ENCODE data around the gene ZBTB20. TPM values are rescaled to one million over a fixed set of nuclear protein-coding genes. Genes with fewer than 3 reads are reported as not detected.

The ZBTB20 gene
- total and polyA plus RNA-seq, 2 donors (not counting 1 experiment from before 2014, with no cell fraction given): 4.0 to 22.5 TPM

DNA sequence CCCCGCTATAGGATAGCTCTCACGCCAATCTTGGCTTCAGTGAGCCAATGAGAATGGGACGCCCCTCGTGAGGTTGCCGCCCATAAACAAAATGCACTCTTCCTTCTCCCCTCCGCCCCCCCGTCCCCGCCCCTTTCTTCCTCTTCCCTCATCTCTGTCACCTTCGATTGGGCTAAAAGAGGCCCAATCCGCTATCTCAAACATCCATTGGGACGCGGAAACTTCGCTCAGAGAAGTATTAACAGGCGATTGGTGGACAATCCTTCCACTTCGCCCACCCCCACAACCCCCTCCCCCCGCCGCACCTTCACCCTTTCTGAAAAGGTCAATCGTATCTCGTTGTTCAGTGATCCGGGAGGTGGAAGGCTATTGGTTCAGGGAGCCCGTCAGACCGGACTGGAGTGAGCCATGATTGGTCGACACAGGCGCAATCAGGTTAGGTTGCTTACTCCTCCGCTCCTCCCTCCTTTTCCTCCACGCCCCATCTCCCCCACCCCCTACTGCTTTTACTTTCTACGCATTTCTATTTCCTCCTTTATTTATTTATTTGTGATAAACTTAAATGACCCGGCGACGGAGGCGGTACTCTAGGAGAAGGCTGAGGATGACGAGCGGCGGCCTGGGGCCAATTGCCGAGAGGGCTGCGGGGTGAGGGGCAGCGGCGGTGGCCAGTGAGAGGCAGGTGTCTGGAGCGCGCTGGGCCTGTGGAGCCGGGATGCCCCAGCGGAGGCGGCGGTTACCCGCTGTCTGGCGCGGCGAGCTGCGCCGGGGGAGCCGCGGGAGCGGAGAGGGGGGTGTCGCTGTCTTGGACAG lies 447 bp upstream of the ZBTB20 start:
- H3K4me2 ChIP-seq (ENCODE audit: extremely low read depth, insufficient read depth, low read length): peak overlapping the region; percentile 73
- H3K4me3 ChIP-seq (replicated peaks in 1 of 4; ENCODE audit: control extremely low read depth in 1 of 4, insufficient read depth in 1 of 4, low read depth in 3 of 4, low read length in 4 of 4): peak overlapping the region; percentile 61 to 82 (median 70)
- no peaks in the 10 kb centered on the region for H3K36me3 ChIP-seq (ENCODE audit: control insufficient read depth, insufficient read depth, low read length)
- H3K9me3 ChIP-seq (ENCODE audit: control insufficient read depth, insufficient read depth, low read depth, low read length): no peaks in the 10 kb centered on the region
- H3K4me1 ChIP-seq (ENCODE audit: control insufficient read depth, extremely low read depth, insufficient read depth, low read length): no peaks in the 10 kb centered on the region
- TF ChIP-seq, protein P1, sequence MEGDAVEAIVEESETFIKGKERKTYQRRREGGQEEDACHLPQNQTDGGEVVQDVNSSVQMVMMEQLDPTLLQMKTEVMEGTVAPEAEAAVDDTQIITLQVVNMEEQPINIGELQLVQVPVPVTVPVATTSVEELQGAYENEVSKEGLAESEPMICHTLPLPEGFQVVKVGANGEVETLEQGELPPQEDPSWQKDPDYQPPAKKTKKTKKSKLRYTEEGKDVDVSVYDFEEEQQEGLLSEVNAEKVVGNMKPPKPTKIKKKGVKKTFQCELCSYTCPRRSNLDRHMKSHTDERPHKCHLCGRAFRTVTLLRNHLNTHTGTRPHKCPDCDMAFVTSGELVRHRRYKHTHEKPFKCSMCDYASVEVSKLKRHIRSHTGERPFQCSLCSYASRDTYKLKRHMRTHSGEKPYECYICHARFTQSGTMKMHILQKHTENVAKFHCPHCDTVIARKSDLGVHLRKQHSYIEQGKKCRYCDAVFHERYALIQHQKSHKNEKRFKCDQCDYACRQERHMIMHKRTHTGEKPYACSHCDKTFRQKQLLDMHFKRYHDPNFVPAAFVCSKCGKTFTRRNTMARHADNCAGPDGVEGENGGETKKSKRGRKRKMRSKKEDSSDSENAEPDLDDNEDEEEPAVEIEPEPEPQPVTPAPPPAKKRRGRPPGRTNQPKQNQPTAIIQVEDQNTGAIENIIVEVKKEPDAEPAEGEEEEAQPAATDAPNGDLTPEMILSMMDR (conservative IDR thresholded peaks at IDR 0.05 in 1 of 2, IDR thresholded peaks at IDR 0.05 in 1 of 2; ENCODE audit: low read depth in 1 of 2, low read length in 2 of 2): no peak
- no peak for TF ChIP-seq EZH2 (IDR thresholded peaks at IDR 0.05; ENCODE audit: low read length, missing control alignments)
- H2AFZ ChIP-seq (ENCODE audit: low read length): peak overlapping the region; percentile 76
- no peaks in the 10 kb centered on the region for H4K20me1 ChIP-seq (ENCODE audit: control insufficient read depth, extremely low read depth, insufficient read depth, low read length)
- H3K9ac ChIP-seq (ENCODE audit: insufficient read depth, low read length): peak overlapping the region; percentile 81
- H3K27me3 ChIP-seq (ENCODE audit: control insufficient read depth, insufficient read depth, low read length): no peaks in the 10 kb centered on the region
- no peaks in the 10 kb centered on the region for H3K79me2 ChIP-seq (ENCODE audit: control insufficient read depth, insufficient read depth, low read length)
- DNase-seq (ENCODE audit: low read depth in 2 of 2): peak; percentile 100
- H3K27ac ChIP-seq (ENCODE audit: insufficient read depth, low read length): peak overlapping the region; percentile 89

DNA sequence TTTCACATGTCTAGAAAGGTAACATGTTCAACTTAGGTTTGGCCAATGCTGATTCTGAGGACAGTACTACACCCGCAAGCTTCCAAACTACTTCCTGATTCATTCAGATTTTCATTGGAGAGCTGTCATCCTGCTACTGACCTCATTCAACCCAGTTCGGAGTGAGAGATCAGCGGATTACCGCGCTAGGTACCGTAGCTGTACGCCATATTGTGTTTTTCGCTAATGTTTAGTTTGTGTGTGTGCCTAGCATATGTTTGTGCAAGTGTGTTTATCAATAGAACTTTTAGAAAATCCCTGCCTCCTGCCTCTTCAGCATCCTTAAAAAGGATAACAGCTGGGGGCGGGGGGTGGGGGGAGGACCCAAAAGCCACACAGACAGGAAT lies 1.1 kb downstream of the ZBTB20 start:
- Histone ChIP-seq H2AFZ (ENCODE audit: low read length) (peak overlapping the region; percentile 45), H3K79me2 (ENCODE audit: control insufficient read depth, insufficient read depth, low read length) (no peaks in the 10 kb centered on the region), H3K4me3 (replicated peaks in 1 of 4; ENCODE audit: control extremely low read depth in 1 of 4, insufficient read depth in 1 of 4, low read depth in 3 of 4, low read length in 4 of 4) (peak overlapping the region; percentile 60 to 82 (median 68)), H3K9ac (ENCODE audit: insufficient read depth, low read length) (peak overlapping the region; percentile 88), H3K4me2 (ENCODE audit: extremely low read depth, insufficient read depth, low read length) (peak overlapping the region; percentile 61), H3K27ac (ENCODE audit: insufficient read depth, low read length) (peak overlapping the region; percentile 90), H3K27me3 (ENCODE audit: control insufficient read depth, insufficient read depth, low read length) (no peaks in the 10 kb centered on the region), H3K4me1 (ENCODE audit: control insufficient read depth, extremely low read depth, insufficient read depth, low read length) (no peaks in the 10 kb centered on the region), H3K9me3 (ENCODE audit: control insufficient read depth, insufficient read depth, low read depth, low read length) (no peaks in the 10 kb centered on the region), H4K20me1 (ENCODE audit: control insufficient read depth, extremely low read depth, insufficient read depth, low read length) (no peaks in the 10 kb centered on the region), H3K36me3 (ENCODE audit: control insufficient read depth, insufficient read depth, low read length) (no peaks in the 10 kb centered on the region)
- peak; percentile 78 to 81 for DNase-seq (ENCODE audit: low read depth in 2 of 2)
- no peak for TF ChIP-seq EZH2 (IDR thresholded peaks at IDR 0.05; ENCODE audit: low read length, missing control alignments)
- TF ChIP-seq, protein P1 (conservative IDR thresholded peaks at IDR 0.05 in 1 of 2, IDR thresholded peaks at IDR 0.05 in 1 of 2; ENCODE audit: low read depth in 1 of 2, low read length in 2 of 2): no peak

DNA sequence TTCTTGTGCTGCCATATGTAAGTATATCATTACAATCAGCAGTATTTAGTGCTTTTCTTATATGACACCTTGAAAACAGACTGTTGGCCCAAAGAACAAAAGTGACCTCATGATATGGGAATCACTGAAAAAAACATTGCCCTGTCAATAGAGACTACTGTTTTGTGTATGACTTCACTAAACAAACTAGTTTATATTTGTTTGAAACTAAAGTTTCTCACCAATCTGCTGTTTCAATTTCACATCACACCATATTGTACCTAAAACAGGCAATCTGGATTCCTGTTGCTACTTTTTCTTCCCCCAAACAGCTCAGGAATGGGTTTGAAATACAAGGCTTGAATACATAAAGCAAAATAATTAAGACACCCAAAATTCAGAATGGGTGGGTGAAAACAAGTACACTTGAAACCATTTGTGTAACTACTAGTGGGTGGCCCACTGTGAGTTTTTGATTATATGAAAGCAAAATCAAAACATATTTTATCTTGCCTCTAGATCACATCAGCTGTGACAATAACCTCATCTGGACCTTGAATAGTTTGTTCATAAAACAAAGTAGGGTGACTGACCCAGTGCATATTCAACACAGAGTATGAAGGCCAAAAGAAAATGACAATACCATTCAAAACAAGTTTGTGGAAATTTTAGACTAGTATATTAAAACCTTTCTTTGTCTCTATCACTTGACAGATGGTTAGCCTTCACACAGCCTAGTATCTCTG lies 5.9 kb downstream of the ZBTB20 start:
- no peak overlapping the region for H3K4me2 ChIP-seq (ENCODE audit: extremely low read depth, insufficient read depth, low read length)
- H3K36me3 ChIP-seq (ENCODE audit: control insufficient read depth, insufficient read depth, low read length): no peaks in the 10 kb centered on the region
- no peak for DNase-seq (ENCODE audit: low read depth in 2 of 2)
- H2AFZ ChIP-seq (ENCODE audit: low read length): no peak overlapping the region
- H3K4me1 ChIP-seq (ENCODE audit: control insufficient read depth, extremely low read depth, insufficient read depth, low read length): no peaks in the 10 kb centered on the region
- no peaks in the 10 kb centered on the region for H3K9me3 ChIP-seq (ENCODE audit: control insufficient read depth, insufficient read depth, low read depth, low read length)
- no peak overlapping the region for H3K4me3 ChIP-seq (replicated peaks in 1 of 4; ENCODE audit: control extremely low read depth in 1 of 4, insufficient read depth in 1 of 4, low read depth in 3 of 4, low read length in 4 of 4)
- H3K27me3 ChIP-seq (ENCODE audit: control insufficient read depth, insufficient read depth, low read length): no peaks in the 10 kb centered on the region
- TF ChIP-seq, protein P1 (conservative IDR thresholded peaks at IDR 0.05 in 1 of 2, IDR thresholded peaks at IDR 0.05 in 1 of 2; ENCODE audit: low read depth in 1 of 2, low read length in 2 of 2): no peak
- TF ChIP-seq EZH2 (IDR thresholded peaks at IDR 0.05; ENCODE audit: low read length, missing control alignments): no peak
- H3K27ac ChIP-seq (ENCODE audit: insufficient read depth, low read length): no peak overlapping the region
- no peaks in the 10 kb centered on the region for H3K79me2 ChIP-seq (ENCODE audit: control insufficient read depth, insufficient read depth, low read length)
- H3K9ac ChIP-seq (ENCODE audit: insufficient read depth, low read length): no peak overlapping the region
- H4K20me1 ChIP-seq (ENCODE audit: control insufficient read depth, extremely low read depth, insufficient read depth, low read length): no peaks in the 10 kb centered on the region
